AG09309 (cell line): Measurements from ENCODE around the gene CLDN6.

Experiments used
- DNase-seq: peaks from one replicate; pipeline ENCODE4 v3.0.0-alpha.2; 2010; ENCODE audit warnings: low read depth
- H3K4me3 ChIP-seq: 2 replicates; pipeline ENCODE4 v1.5.1; 2011; ENCODE audit warnings: mild to moderate bottlenecking, low read depth, low read length, moderate library complexity; ENCODE audit not compliant: control insufficient read depth
- CTCF ChIP-seq: IDR thresholded peaks from 2 replicates; pipeline ENCODE4 v1.5.1; 2011; ENCODE audit warnings: mild to moderate bottlenecking, low read depth, low read length, inconsistent platforms; ENCODE audit not compliant: insufficient read depth, control insufficient read depth; ENCODE audit errors: missing control alignments

Gene CLDN6

GRCh38 chr16:2966043-2966807 is 51.8 kb downstream of the CLDN6 start:
- DNase-seq: no peak
- TF ChIP-seq CTCF: no peak
- no peak overlapping the region for H3K4me3 ChIP-seq
